GM08714 (cell line): ENCODE results near the gene ANKRD44.
"Not testable (repeated sequence)": the region's sequence is repeated elsewhere in the genome, so short reads cannot be mapped to it uniquely, and the experiment has no call there.

Experiments used
- H3K4me3 ChIP-seq: fragments of 200-500 bp; sonication (Bioruptor generic); 2 replicates; pipeline ENCODE4 v1.5.1; 2014; ENCODE audit warnings: mild to moderate bottlenecking, low read length, inconsistent platforms
- ZNF274 ChIP-seq: IDR thresholded peaks from 2 replicates; pipeline ENCODE4 v1.6.1; 2012; ENCODE audit warnings: mild to moderate bottlenecking, low read depth, low read length

ANKRD44 gene

DNA sequence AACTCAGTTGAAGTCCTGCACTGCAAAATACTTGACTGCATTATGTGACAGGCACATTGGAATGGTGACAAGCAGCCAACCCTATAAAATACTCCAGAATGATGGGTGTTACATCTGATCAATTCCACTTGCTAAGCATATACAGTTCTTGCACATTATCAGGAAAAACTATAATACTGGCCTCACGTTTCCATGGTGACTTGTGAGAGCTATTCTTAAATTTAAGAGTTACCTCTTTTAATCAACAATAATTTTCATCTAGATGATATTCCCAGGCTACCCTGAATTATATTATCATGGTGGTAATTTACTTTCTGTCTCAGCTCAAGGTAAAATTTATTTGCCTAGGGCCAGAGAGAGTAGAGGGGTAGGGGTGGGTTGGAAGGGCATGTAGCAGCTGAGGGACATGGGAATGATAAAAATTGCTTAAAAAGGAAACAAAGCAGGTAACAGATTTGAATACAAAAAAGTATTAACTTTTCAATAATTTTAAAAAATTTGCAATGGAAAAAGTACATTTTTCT lies 251.7 kb downstream of the ANKRD44 start:
- no peak for TF ChIP-seq ZNF274
- no peak overlapping the region for H3K4me3 ChIP-seq

- no peak for TF ChIP-seq ZNF274
- H3K4me3 ChIP-seq, result no peak overlapping the region
Measured at GRCh38 chr2:197057959-197058358, 252.6 kb downstream of the ANKRD44 start.

- no peak overlapping the region for H3K4me3 ChIP-seq
- no peak for TF ChIP-seq ZNF274
Measured at GRCh38 chr2:197055045-197055444, 255.5 kb downstream of the ANKRD44 start.

DNA sequence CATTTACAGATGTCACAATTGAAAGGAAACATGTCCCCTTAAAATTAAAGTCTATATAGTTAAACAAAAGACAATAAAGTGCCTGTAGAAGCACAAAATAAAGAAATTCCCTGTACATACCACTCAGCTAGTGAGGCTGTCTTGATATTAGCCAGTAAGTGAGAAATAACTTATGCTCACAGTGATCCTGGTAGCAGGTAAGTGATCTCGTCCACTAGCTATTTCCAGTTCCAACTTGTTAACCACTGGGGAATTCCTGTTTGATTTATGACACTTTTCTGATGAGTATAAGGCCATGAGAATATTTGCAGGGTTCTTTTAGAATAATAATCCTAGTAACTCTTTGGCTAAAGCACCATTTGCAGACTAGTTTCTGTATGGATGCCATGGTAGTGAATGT lies 256.1 kb downstream of the ANKRD44 start:
- no peak for TF ChIP-seq ZNF274
- no peak overlapping the region for H3K4me3 ChIP-seq

GRCh38 chr2:197052356-197052755 lies 258.2 kb downstream of the ANKRD44 start:
- TF ChIP-seq ZNF274, result no peak
- no peak overlapping the region for H3K4me3 ChIP-seq

- no peak for TF ChIP-seq ZNF274
- H3K4me3 ChIP-seq, result no peak overlapping the region
Measured at GRCh38 chr2:197045115-197045514, 265.5 kb downstream of the ANKRD44 start.

- no peak for TF ChIP-seq ZNF274
- no peak overlapping the region for H3K4me3 ChIP-seq
Measured at GRCh38 chr2:197042739-197043196, 267.8 kb downstream of the ANKRD44 start.

- H3K4me3 ChIP-seq, result no peak overlapping the region
- no peak for TF ChIP-seq ZNF274
Measured at GRCh38 chr2:197037863-197038398, 272.6 kb downstream of the ANKRD44 start.

DNA sequence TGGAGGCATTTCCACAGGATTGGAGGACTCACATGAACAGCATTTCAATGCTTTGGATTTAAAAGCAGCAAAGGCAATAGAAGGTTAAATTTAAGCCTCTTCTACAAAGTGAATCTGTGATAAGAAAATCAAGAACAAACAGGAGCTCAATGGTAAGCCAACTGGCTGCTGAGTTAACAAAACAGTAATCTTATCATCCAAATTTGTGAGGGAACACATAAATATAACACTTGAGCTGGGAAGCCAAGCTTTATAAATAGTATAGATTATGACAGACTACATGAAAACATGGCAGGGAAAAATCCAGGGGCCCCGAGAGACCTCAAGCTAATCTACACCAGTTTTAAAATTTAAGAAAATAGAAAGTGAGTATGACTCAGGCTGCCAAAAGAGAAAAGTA lies 275.6 kb downstream of the ANKRD44 start:
- TF ChIP-seq ZNF274, result no peak
- no peak overlapping the region for H3K4me3 ChIP-seq

DNA sequence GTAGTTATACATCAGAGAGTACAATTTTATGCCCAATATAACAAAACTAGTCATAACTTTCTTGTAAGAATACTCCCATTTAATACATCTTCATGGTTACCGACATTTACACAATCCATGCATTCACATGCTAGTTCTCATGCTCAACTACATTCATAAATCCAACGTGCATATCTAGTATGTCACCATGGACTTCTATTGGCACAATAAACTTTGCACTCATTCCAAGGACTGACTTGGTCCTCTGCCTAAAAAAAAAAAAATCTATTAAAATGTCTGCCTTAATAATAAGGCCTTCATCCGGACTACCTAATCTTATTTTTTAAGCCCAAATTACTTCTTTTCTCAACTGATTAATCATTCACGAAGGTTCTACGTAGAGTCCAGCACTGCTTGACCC lies 276.3 kb downstream of the ANKRD44 start:
- no peak for TF ChIP-seq ZNF274

DNA sequence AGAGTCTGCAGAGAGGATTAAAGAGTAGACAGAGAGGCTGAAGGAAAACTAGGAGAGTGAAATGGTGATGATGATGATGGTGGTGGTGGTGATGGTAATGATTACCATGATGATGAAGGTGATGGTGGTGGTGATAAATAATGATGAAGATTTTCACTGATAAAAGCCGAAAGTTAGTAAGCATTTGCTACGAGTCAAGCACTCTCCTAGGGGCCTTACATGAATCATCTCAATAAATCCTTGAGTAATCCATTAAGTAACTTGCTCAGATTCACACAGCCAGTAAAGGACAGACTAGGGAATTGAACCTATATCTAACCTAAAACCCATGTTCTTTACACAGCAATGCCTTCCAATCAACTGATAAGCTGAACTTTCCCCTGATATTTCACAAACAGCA lies 277.4 kb downstream of the ANKRD44 start:
- H3K4me3 ChIP-seq, result no peak overlapping the region
- TF ChIP-seq ZNF274, result no peak

More for the DNA sequence above, 276.3 kb downstream of the ANKRD44 start:
- no peak overlapping the region for H3K4me3 ChIP-seq

DNA sequence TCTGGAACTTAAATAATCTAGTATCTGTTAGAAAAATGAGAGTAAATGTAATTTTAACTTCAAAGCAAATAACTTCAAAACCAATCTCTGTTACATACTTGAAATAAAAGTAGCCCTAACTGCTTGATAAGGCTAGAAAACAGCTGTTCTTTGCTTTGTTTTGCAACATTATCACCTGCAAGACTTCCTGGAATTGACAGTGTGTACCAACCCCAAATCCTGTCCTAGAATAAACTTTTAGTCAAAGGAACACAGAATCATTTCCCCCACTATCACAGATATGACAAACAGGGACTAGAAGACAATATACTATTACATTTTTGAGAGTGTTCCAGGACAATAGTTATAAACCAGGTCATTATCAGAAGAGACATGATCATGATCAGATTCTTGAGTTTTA lies 278.8 kb downstream of the ANKRD44 start:
- TF ChIP-seq ZNF274, result no peak
- H3K4me3 ChIP-seq, result no peak overlapping the region

GRCh38 chr2:197030090-197030489 lies 280.5 kb downstream of the ANKRD44 start:
- no peak overlapping the region for H3K4me3 ChIP-seq
- TF ChIP-seq ZNF274, result no peak

DNA sequence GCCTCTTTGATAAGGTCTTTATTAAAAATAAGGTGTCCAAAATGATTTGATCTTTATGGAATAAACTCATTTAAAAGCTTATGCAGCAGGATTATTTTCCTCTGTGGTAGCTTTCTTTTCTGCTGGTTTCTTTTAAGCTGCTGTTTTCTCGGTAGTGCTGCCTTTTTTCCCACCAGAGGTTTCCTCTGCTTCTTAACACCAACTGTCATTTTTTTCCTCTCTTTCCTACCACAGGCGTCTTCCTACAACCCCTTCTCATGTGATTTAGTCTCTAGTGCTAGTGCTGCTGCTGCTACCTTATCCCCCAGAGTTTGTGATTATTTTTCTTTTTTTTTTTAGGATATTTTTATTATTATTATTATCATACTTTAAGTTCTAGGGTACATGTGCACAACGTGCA lies 281.9 kb downstream of the ANKRD44 start:
- H3K4me3 ChIP-seq, result no peak overlapping the region
- TF ChIP-seq ZNF274, result no peak

DNA sequence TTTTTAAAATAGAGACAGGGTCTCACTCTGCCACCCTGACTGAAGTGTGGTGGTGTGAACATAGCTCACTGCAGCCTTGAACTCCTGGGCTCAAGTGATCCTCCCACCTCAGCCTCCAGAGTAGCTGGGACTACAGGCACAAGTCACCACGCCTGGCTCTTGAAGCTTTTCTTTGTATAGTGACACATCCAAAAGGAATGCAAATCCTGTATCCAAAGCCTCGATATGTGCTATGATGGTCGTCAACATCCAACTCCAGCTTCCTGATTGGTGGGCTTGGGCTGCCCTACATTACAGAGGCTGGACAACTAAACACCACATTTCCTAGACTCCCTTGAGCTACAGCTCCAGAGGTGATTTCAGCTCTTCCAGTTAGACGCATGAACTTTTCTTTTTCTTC lies 282.4 kb downstream of the ANKRD44 start:
- no peak for TF ChIP-seq ZNF274

GRCh38 chr2:197024206-197024605 lies 286.4 kb downstream of the ANKRD44 start:
- H3K4me3 ChIP-seq, result no peak overlapping the region
- no peak for TF ChIP-seq ZNF274

More for the DNA sequence above, 282.4 kb downstream of the ANKRD44 start:
- no peak overlapping the region for H3K4me3 ChIP-seq

GRCh38 chr2:197020921-197021320 lies 289.7 kb downstream of the ANKRD44 start:
- H3K4me3 ChIP-seq, result not testable (repeated sequence)
